Gastroesophageal sphincter (tissue), 3 donors: ENCODE data around the gene PPP2R5C.

Experiments used
- EP300 ChIP-seq: sonication (generic); formaldehyde crosslinking; IDR thresholded peaks from one replicate; pipeline ENCODE4 v1.6.1; 2017; ENCODE audit warnings: antibody characterized with exemption, mild to moderate bottlenecking
- POLR2A ChIP-seq, 2 donors: fragments of 450-650 bp; IDR thresholded peaks; one replicate each; pipeline ENCODE4 v1.6.1; 2017; ENCODE audit warnings: antibody characterized with exemption in 2 of 2, mild to moderate bottlenecking in 2 of 2, moderate library complexity in 1 of 2
- POLR2AphosphoS5 ChIP-seq: sonication (generic); formaldehyde crosslinking; IDR thresholded peaks from one replicate; pipeline ENCODE4 v1.6.1; 2017; ENCODE audit warnings: antibody characterized with exemption
- TF ChIP-seq, protein P1 (sequence below), 4 experiments: fragments of 200-600 bp in 2 of 4; fragments of 450-650 bp in 2 of 4; sonication (generic) in 1 of 4; IDR thresholded peaks; one replicate each; pipeline ENCODE4 v1.5.1; 2017 to 2019; ENCODE audit warnings: antibody characterized with exemption in 4 of 4, mild to moderate bottlenecking in 2 of 4, moderate library complexity in 2 of 4

DNA sequence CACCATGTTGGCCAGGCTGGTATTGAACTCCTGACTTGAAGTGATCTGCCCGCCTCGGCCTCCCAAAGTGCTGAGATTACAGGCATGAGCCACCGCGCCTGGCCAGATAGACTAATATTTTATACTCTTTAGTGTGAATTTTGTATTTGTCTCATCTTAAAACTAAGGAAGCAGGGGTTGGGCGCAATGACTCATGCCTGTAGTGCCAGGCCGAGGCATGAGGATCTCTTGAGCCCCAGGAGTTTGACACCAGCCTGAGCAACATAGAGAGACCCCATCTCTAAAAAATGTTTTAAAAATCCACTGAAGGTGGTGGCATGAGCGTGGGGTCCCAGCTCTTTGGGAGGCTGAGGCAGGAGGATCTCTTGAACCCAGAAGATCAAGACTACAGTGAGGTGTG lies 211.8 kb downstream of the PPP2R5C start:
- TF ChIP-seq EP300 (no peak), POLR2A (IDR thresholded peaks at IDR 0.05) (no peak), POLR2AphosphoS5 (no peak)
- TF ChIP-seq, protein P1, sequence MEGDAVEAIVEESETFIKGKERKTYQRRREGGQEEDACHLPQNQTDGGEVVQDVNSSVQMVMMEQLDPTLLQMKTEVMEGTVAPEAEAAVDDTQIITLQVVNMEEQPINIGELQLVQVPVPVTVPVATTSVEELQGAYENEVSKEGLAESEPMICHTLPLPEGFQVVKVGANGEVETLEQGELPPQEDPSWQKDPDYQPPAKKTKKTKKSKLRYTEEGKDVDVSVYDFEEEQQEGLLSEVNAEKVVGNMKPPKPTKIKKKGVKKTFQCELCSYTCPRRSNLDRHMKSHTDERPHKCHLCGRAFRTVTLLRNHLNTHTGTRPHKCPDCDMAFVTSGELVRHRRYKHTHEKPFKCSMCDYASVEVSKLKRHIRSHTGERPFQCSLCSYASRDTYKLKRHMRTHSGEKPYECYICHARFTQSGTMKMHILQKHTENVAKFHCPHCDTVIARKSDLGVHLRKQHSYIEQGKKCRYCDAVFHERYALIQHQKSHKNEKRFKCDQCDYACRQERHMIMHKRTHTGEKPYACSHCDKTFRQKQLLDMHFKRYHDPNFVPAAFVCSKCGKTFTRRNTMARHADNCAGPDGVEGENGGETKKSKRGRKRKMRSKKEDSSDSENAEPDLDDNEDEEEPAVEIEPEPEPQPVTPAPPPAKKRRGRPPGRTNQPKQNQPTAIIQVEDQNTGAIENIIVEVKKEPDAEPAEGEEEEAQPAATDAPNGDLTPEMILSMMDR (IDR thresholded peaks at IDR 0.05), result no peak
